GM12872 (cell line): ENCODE data around the gene IL15RA.

Experiments
- TF ChIP-seq, protein P1 (sequence below): IDR thresholded peaks from 3 replicates; pipeline ENCODE4 v1.5.1; 2011; ENCODE audit warnings: low read depth, mild to moderate bottlenecking, low read length, moderate library complexity; ENCODE audit not compliant: insufficient read depth

IL15RA gene

DNA sequence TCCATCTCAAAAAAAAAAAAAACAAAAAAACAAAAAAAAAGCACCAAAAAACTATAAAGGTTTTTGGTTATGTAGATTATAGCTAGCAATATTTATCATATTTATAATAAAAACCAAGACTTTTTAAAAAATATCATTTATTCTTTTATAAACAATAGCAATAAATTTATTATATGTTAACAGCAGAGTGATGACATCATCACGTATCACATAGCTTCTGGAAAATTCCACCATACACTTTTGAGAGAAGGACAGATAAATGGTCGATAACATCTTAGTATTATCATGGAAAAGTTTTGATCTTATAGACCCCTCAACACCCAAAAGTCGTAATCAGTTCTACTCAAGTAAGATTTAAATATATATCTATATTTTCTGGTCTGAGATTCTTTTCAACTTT, 33.2 kb upstream of the IL15RA start:
- TF ChIP-seq, protein P1, sequence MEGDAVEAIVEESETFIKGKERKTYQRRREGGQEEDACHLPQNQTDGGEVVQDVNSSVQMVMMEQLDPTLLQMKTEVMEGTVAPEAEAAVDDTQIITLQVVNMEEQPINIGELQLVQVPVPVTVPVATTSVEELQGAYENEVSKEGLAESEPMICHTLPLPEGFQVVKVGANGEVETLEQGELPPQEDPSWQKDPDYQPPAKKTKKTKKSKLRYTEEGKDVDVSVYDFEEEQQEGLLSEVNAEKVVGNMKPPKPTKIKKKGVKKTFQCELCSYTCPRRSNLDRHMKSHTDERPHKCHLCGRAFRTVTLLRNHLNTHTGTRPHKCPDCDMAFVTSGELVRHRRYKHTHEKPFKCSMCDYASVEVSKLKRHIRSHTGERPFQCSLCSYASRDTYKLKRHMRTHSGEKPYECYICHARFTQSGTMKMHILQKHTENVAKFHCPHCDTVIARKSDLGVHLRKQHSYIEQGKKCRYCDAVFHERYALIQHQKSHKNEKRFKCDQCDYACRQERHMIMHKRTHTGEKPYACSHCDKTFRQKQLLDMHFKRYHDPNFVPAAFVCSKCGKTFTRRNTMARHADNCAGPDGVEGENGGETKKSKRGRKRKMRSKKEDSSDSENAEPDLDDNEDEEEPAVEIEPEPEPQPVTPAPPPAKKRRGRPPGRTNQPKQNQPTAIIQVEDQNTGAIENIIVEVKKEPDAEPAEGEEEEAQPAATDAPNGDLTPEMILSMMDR, result no peak

DNA sequence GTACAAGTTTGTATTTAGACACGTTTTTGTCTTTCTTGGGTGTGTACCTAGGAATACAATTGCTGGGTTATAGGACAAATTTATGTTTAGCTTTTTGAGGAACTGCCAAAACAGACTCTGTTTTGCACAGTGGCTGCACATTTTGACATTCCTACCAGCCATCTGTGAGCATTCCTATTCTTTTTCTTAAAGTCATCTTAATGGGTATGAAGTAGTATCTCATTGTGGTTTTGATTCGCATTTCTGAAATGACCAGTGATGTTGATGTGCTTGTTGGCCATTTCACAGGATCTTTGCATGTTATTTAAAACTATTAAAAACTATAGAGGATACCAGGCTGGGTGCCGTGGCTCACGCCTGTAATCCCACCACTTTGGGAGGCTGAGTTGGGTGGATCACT, 32.6 kb upstream of the IL15RA start:
- TF ChIP-seq, protein P1, result no peak

DNA sequence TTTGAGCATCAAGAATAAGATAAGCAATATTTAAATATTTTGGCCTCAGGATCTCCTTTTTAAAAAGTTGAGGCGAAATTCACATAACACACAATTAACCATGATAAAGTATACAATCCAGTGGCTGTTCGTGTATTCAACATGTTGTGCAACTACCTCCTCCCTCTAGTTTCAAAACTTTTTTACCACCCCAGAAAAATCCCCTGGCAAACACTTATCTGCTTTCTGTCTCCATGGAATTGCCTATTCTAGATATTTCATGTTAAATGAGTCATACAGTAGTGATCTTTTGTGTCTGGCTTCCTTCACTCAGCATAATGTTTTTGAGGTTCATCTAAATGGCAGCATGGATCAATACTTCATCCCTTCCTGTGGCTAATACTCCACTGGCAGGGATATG, 31.8 kb upstream of the IL15RA start:
- TF ChIP-seq, protein P1, result no peak

DNA sequence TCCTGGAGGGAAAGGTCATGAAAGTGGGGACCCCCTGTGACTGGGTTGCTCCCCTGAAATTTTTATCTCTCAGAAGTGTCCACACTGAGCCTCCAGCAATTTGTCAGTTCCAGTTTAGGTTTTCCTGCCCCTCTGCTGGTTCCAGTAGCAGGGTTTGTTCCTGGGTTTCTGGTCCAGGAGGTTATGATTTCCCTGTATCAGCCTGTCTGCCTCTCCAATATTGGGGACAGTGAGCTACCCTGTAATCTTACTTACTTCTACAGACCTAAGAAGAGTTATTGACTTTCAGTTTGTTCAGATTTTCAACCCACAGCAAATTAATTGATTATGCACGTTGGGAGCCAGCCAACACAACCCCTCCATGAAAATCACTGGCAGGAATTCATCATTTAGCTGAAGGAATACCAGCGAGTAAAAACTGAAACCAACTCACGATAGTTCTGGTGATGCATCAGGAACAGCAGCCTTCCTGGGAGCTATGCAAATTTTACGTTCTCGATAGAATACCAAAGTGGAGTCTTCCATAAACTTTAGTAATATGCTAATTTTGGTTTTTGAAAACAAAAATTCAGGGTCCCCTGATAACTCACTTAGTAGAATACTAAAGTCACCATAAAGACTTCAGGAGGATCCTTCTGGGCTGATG, 31.3 kb upstream of the IL15RA start:
- TF ChIP-seq, protein P1, result no peak

DNA sequence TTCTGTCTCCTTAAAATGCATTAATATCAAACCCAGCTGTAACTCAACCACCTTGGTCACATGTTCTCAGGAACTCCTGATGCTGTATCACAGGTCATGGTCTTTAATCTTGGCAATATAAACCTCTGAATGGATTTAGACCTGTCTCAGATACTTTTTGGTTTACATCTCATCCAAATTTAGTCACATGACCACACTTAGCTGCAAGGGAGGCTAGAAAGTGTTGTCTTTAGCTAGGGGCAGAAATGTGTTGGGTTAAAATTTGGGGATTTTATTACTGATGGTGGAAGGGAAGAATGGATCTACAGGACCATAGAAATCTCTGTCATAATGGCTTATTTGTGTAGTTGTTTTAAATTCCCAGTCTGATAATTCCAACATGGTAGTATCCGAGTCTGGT, 29.6 kb upstream of the IL15RA start:
- TF ChIP-seq, protein P1, result no peak

DNA sequence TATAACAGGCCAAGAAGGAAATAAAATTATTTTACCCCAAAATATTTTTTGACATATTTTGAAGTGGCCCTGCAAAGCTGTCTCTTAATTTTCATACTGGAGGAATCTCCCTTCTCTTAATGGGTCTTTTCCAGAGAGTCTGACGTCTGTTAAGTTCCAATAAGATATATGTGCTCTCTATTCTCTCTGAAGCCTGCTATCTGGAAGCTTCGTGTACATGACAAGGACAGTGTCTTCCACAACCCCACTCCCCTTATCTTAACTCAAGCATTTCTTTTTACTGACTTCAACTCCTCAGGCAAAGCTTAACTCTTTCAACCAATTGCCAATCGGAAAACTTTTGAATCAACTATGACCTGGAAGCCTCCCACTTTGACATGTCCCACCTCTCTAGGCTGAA, 29.2 kb upstream of the IL15RA start:
- TF ChIP-seq, protein P1, result no peak

DNA sequence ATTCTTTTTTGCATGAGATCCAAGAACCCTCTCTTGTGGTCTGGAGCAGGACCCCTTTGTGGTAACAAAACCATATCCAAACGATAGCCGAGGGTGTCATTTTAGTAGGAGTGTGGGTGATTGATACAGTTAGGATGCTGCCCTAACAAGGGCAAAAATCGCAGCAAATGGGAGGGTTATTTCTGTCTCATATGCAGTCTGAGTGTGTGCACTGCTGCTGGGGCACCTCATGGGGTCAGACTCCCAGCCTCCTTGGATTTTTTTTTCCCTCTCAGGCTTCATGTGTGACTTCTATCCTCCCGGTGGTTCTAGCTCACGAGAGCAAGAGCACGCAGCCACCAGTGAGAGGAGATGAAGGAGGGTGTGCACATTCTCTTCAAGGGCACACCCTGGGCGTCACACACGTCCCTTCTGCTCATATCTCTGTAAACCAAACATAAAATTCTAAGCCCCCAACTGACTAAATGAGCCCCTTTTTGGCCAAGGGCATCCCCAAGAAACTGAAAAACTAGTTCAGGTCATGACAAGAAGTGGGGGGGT, 28.6 kb upstream of the IL15RA start:
- TF ChIP-seq, protein P1, result no peak
